ENCODE data around the gene SPTLC2. TPM values are rescaled to one million over a fixed set of nuclear protein-coding genes. Genes with fewer than 3 reads are reported as not detected.

The SPTLC2 gene
- total and polyA plus RNA-seq, 2 of the 8 experiments (the other 6 are each of a cell fraction or from before 2014, with no cell fraction given): 8.9 to 35.1 TPM

DNA sequence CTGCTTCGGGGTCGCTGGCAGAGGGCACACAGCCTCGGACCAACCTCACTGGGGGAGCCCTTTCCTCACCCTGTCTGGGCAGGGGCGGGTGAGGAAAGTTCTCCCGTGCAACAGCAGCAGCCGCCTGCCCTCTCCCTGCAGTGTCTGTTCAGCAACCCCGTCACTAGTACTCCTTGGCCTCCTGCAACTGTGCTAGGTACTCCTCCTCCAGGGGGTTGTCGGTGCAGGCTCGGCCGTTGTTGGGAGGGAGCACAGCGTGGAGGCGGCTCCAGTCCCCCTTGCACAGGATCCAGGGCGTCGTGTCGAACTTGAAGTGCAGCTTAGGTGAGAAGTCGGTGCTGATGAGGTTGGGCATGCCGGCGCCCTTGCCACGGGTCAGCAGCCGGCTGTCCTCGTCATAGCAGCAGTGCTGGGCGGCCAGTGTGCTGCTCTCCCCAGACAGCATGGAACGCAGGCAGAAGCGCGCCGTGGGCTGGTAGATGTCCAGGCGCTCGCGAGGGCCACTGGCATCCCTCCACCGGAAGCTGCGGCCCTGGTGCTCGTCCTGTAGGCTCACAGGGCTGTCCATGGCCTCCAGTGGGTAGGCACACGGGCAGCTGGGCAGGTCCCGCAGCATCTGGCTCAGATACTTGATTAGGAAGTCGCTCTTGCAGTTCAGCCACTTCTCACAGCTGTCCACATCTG lies 140.9 kb downstream of the SPTLC2 start:
- no peak for TF ChIP-seq CREB1 (IDR thresholded peaks at IDR 0.05)
- TF ChIP-seq GABPA (IDR thresholded peaks at IDR 0.05; ENCODE audit: borderline replicate concordance, insufficient read depth, low read length): no peak
- TF ChIP-seq BACH1 (IDR thresholded peaks at IDR 0.05; ENCODE audit: low read length): no peak
- TF ChIP-seq YY1 (IDR thresholded peaks at IDR 0.05; ENCODE audit: low read depth, low read length): no peak
- TF ChIP-seq RAD21 (IDR thresholded peaks at IDR 0.05 in 1 of 2, conservative IDR thresholded peaks at IDR 0.05 in 1 of 2; ENCODE audit: low read depth in 2 of 2, low read length in 2 of 2): no peak
- no peak for TF ChIP-seq PHF8 (conservative IDR thresholded peaks at IDR 0.05; ENCODE audit: low read depth, low read length)
- TF ChIP-seq, protein P1, sequence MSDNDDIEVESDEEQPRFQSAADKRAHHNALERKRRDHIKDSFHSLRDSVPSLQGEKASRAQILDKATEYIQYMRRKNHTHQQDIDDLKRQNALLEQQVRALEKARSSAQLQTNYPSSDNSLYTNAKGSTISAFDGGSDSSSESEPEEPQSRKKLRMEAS (IDR thresholded peaks at IDR 0.05): no peak
- no peak for TF ChIP-seq CTBP2 (IDR thresholded peaks at IDR 0.05; ENCODE audit: borderline replicate concordance, insufficient read depth, insufficient read length, low read length)
- no peak for TF ChIP-seq POU5F1 (IDR thresholded peaks at IDR 0.05; ENCODE audit: low read depth, low read length)
- FAIRE-seq (no peak), DNase-seq (ENCODE audit: low read depth in 1 of 2, low spot score in 2 of 2) (no peak)
- Histone ChIP-seq H3K79me2 (ENCODE audit: control insufficient read depth in 1 of 2, insufficient read depth in 2 of 2, low read length in 2 of 2) (no peaks in the 10 kb centered on the region), H3K14ac (ENCODE audit: insufficient read length) (no peak overlapping the region), H3K23ac (ENCODE audit: insufficient read length) (no peak overlapping the region), H3K4me3 (ENCODE audit: extremely low read depth in 1 of 4, insufficient read depth in 2 of 4, low read depth in 3 of 4, low read length in 4 of 4) (no peak overlapping the region), H3K79me1 (ENCODE audit: low read depth, low read length) (no peaks in the 10 kb centered on the region), H2AK5ac (ENCODE audit: low read depth, low read length) (no peak overlapping the region), H4K20me1 (replicated peaks in 1 of 2; ENCODE audit: control insufficient read depth in 1 of 2, insufficient read depth in 2 of 2, low read length in 2 of 2) (no peaks in the 10 kb centered on the region), H3K27ac (ENCODE audit: low read depth, low read length) (no peak overlapping the region), H3K4me1 (replicated peaks in 1 of 4; ENCODE audit: control insufficient read depth in 3 of 4, insufficient read depth in 4 of 4, low read length in 3 of 4) (peaks cover 0 to 5% (median 2%) of the 10 kb centered on the region in 4 experiments; a peak in 3 of 7 replicates), H3K18ac (ENCODE audit: extremely low read depth, low read length) (no peak overlapping the region), H3K36me3 (ENCODE audit: control insufficient read depth in 2 of 4, insufficient read depth in 4 of 4, low read length in 3 of 4) (no peaks in the 10 kb centered on the region), H2AFZ (ENCODE audit: low read length) (no peak overlapping the region), H3K9ac (replicated peaks in 1 of 4; ENCODE audit: extremely low read depth in 1 of 4, low read depth in 3 of 4, low read length in 3 of 4) (no peak overlapping the region), H3K9me3 (ENCODE audit: insufficient read depth in 2 of 2, low read depth in 1 of 2, low read length in 1 of 2) (no peaks in the 10 kb centered on the region), H3K23me2 (ENCODE audit: low read depth, low read length) (no peaks in the 10 kb centered on the region), H4K91ac (replicated peaks; ENCODE audit: insufficient read length, low read length) (no peak overlapping the region), H3K27me3 (replicated peaks in 1 of 4; ENCODE audit: control insufficient read depth in 3 of 4, extremely low read depth in 1 of 4, insufficient read depth in 3 of 4, low read length in 3 of 4) (no peaks in the 10 kb centered on the region), H2BK120ac (replicated peaks; ENCODE audit: low read depth, low read length) (no peak overlapping the region), H3K56ac (replicated peaks; ENCODE audit: insufficient read length, low read depth, low read length) (no peak overlapping the region), H3K4me2 (ENCODE audit: insufficient read depth in 1 of 2, low read depth in 2 of 2, low read length in 2 of 2) (no peak overlapping the region), H2BK15ac (ENCODE audit: low read length) (no peak overlapping the region), H2BK20ac (ENCODE audit: low read length) (no peak overlapping the region), H4K5ac (ENCODE audit: insufficient read length, low read depth, low read length) (no peak overlapping the region), H3K4ac (replicated peaks; ENCODE audit: insufficient read length, low read depth, low read length) (no peak overlapping the region), H4K8ac (ENCODE audit: extremely low read depth, insufficient read depth, low read length) (no peak overlapping the region), H2BK5ac (ENCODE audit: low read depth, low read length) (no peak overlapping the region), H2BK12ac (ENCODE audit: low read depth, low read length) (no peak overlapping the region)
- 89% methylated on average over 33 of the region's 35 CpGs; no CpG with 5 or more reads in 1 of the 2 experiments for WGBS, 2 experiments (ENCODE audit: extremely low coverage in 1 of 2, insufficient coverage in 1 of 2, insufficient read length in 1 of 2, insufficient replicate concordance in 2 of 2, low coverage in 1 of 2, low lambda C conversion rate in 2 of 2, missing lambda C conversion rate in 1 of 2)
- ChIA-PET POLR2A (ENCODE audit: partially characterized antibody) (interaction anchor here (0.8 to 1.9 kb wide), 2 partner anchors 17 kb away, joined by 3 to 4 read pairs; partner anchors contain the start of gene AHSA1), CTCF (ENCODE audit: partially characterized antibody) (interaction anchor here (0.7 to 7.9 kb wide), 6 partner anchors 10 to 173 kb away, joined by 3 to 54 read pairs (median 4); no protein-coding TSS in a partner anchor)
